ENCODE measurements around the gene SLC6A5.

SLC6A5 gene

DNA sequence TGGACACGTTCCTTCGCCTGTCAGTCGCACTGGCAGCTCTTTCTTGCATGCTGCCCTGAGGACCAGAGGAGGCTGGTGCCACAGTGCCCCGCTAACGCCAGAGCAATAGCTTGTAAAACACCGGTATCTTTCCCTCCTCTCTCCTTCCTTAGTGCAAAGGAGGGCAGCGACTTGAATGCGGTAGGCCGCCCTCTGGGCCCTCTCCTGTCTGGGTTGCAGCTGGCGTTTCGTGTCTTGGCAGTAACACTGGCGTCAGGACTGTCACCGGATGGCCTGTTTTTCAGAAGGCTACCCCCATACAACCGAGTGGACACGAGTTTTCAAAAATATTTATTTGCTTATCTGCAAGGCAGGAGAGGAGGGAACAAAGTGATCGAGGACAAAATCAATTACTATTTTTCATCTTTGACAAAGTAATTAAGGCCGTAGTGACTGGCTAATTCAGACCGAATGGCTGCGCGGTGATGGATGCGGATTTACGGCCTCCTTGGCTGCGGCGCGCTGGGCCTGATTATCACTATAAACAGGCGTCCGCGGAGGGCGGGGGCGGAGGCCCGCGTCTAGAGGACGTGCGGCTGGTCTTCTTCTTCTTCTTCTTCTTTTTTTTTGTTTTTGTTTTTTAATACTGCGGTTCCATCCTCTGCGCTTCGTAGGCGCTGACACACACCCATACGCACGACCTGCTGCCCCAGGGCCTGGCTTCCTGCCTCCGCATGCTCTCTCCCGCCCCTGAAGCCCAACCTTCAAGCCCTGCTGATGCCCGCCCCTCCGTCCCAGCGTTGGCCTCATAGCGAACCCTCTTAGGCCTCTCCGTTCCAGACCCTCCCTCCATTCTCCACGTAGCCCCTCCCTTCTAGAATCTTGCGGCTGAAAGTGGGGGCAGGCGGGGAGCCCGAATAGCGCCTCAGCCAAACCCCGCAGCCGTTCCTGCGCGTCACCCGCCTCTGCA, 2.9 kb upstream of the SLC6A5 start:
- DNase-seq (ENCODE audit: low read depth in 3 of 3): no peak

DNA sequence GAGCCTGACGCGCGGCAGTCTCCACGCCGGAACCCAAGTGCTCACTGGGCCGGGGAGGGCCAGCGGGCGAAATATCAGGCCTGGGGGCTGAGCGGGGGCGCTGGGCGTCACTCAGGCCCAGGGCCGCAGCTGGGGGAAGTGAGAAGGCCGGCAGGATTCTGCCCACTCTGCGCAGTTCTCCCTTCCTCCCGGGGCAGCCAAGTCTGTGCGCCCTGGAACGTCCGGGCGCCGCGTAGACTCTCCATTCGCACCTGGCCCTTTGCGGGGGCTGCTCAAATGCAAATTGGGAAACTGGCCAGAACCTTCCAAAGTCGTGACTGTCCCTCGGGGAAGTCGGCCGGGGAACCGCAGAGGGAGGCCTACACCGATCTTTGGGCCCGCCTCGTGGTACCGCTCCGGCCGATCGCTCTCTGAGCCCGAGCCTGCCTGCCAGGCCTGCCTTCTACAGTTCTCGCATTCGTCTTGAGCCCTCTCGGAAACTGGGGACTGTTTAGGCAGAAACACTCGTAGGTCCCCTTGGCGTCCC, 2.2 kb upstream of the SLC6A5 start:
- no peak for DNase-seq (ENCODE audit: low read depth in 3 of 3)

DNA sequence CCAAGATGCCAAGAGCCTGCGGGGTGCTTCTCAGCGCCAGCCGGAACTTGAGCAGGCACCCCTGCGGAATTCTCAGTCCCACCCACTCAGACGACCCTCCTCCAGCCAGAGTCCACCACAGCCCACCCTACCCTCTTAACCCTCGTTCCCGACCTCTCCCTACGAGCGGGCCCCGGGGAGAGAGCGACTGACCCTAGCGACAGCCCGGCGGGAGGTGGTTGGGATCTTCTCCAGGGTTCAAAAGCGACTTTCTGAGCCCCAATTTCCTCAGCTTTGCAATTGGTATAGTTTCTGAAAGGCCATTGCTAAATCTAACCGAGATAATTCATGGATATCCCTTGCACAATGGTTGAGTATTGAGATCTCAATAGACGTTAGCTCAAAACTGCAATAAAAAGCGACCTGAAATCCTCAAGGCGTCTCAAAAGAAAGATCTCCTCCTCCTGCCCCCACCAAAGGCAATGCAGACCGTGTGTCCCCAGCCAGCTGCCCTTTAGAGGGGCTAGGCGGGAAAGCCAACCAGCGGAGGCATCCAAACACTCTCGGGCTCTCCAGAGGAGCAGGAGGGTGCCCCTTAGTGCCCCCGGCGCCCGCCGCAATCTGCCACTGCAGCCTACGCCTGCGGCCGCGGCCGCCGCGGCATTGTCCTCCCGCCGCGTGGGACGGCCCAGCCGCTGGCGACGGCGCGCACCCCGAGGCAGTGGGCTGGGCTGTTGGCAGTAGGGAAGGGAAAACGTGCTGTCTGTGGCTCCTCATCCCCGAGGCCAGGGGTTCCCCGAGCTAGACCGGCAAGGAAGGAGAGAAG, 1.5 kb upstream of the SLC6A5 start:
- DNase-seq (ENCODE audit: low read depth in 3 of 3): no peak

DNA sequence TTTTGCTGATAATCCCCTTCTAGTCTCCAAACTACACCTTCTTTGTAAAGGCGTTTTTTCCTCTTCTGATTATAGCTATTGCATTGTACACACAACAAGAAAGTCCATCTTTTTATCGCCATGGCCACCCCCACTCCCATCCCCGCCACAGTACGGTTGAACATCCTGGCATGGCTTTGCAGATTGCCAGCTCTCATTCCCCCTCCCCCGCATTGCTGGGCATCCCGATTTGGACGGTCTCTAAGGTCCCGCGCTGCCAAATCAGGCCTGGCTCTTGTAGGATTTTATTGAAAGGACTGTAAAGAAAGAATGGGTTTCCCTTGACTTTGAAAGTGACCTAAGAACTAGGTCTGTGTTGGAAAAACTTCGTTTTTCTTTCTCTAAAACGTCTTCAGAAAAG, 916 bp upstream of the SLC6A5 start:
- DNase-seq (ENCODE audit: low read depth in 3 of 3): no peak

- DNase-seq (ENCODE audit: low read depth in 3 of 3): no peak
These were observed 575 bp downstream of the SLC6A5 start for GRCh38 chr11:20600020-20600346.

DNA sequence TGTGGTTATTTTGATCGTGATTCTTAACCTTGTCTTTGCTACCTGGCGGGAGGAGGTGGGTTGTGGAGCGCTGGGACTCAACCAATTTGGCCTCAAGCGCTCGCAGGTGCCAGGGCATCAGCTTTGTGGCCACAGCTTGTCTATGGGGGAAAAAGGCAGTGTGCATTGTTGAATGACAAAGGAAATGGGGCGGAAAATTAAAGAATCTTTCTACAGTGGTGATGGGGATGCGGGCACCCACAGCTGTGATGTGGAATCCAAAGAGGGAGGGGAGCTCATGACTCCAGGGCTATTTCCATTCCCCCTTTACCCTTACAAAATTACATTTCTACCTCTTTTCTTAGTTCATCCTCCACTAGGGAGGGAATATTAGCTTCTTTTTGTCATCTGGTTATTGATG, 1.1 kb downstream of the SLC6A5 start:
- no peak for DNase-seq (ENCODE audit: low read depth in 3 of 3)

GRCh38 chr11:20601221-20601914, 2.0 kb downstream of the SLC6A5 start:
- no peak for DNase-seq (ENCODE audit: low read depth in 3 of 3)

DNA sequence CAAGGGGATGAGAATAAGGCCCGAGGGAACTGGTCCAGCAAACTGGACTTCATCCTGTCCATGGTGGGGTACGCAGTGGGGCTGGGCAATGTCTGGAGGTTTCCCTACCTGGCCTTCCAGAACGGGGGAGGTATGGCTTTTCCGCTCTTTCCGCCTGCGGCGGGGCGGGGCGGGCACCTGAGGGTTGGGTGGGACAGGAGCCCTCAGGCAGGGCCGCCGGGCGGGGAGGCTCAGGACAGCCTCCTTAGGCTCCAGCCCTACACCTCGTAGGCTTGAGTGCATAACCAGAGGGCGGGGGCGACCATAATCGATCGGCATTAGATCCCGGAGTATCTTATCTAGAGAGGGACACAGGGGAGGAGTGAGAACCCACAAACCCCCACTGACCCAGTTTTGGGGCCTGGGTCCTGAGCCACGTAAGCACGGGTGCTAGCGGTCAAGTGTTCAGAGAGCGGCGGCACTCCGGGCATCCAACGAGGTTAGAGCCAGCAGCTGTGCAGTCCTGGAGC, 4.9 kb downstream of the SLC6A5 start:
- DNase-seq (ENCODE audit: low read depth in 3 of 3): no peak

DNA sequence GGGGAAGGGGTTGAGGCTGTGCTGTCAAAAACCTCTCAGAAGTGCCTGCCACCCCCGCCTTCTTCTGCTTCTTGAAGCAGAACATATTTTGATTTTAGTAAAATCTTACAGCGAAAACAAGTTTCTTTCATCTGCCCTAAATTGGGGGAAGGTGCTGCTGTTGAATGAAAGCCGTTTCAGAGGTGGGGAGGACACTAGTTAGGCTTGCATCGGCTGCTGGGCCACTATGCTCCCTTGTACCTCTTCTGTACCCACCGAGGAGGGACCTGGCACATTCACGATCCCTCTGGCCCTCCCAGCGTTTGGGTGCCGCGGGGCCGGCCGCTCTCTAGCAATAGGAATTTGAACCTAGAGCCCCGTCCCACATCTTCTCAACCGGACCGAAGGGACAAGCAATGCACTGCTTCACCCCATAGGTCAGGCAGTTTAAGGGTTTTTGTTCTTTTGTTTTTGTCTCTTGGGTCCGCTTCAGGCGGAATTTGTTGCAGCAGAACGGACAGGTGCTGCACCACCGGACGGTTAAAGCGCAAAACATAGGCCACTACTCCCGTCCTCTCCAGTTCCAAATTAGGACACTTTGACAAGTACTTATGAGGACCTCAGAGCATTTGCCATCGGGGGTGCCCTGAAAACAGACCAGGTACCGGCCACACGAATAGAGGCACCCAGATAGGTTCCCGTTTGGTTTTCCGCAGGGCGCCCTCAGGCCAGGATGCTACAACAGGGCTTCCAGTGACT, 5.6 kb downstream of the SLC6A5 start:
- no peak for DNase-seq (ENCODE audit: low read depth in 3 of 3)

- DNase-seq (ENCODE audit: low read depth in 3 of 3): no peak
These were observed 6.2 kb downstream of the SLC6A5 start for GRCh38 chr11:20605602-20606091.

DNA sequence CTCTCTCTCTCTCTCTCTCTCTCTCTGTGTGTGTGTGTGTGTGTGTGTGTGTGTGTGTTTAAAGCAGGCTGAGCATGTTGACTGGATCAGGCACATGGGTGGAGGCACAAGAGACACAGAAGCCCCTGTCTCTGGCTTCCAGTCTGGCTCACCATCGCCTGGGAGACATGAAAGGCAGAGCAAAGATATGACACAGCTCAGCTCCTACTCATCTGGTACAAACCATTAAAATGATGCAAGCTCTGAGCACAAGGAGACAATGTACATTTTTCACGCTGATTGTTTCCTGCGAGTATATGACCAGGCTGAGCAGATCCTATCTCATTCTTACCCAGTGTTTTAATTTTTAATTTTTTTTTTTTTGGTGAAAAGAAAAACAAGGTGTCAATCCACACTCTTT, 9.5 kb downstream of the SLC6A5 start:
- no peak for DNase-seq (ENCODE audit: low read depth in 3 of 3)

GRCh38 chr11:20609727-20610707, 10.6 kb downstream of the SLC6A5 start:
- peak; percentile 3 to 23 (median 11) for DNase-seq (ENCODE audit: low read depth in 3 of 3)

DNA sequence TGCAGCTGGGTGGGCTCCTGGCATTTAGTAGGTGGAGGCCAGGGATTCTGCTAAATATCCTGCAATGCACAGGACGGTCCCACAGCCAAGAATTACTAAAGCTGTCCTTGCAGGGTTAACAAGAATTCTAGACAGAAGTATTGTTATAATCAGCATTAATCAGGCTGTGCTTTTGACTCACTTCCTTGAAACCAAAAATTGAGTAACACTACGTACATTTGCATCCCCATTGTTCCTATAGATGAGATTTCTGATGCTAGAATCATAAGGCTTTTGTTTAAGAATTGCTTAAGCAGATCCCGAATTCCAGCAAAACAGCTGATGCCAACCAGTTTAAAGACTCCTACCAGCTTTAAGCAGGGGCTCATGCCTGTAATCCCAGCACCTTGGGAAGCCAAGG, 11.4 kb downstream of the SLC6A5 start:
- DNase-seq (ENCODE audit: low read depth in 3 of 3): no peak

DNA sequence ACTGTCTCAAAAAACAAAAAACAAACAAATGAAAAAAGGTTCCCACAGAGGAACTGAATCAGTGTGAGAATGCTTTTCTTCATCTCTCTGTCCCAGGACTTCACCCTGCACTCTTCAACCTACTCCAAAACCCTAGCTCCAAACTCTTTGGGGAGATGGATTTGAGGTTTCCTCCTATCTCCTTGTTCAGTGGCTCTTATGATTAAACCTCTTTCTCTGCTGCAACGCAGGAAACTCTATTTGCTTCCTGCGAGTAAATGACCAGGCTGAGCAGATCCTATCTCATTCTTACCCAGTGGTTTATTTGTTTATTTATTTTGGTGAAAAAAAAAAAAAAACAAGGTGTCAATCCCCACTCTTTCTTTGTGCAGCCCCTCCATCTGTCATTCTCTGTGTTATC, 12.0 kb downstream of the SLC6A5 start:
- no peak for DNase-seq (ENCODE audit: low read depth in 3 of 3)

DNA sequence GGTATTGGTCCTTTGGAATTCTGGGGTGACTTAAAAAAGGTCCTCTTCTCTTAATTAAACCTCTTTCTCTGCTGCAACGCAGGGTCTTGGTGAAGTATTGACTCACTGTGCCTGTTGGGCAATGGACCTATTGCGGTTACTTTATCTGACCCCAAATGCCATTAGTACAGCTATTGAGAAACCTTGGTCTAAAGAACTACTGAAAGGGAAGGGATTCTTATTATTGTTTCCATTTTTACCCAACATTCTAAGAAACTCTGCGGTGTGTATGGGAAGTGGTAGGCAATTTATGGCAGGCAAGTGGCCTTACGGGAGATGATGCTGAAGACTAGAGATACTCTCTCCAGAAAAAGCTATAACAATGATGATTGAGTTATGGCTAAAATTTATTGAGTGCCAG, 12.5 kb downstream of the SLC6A5 start:
- no peak for DNase-seq (ENCODE audit: low read depth in 3 of 3)

- no peak for DNase-seq (ENCODE audit: low read depth in 3 of 3)
These were observed 13.0 kb downstream of the SLC6A5 start for GRCh38 chr11:20612416-20612815.

DNA sequence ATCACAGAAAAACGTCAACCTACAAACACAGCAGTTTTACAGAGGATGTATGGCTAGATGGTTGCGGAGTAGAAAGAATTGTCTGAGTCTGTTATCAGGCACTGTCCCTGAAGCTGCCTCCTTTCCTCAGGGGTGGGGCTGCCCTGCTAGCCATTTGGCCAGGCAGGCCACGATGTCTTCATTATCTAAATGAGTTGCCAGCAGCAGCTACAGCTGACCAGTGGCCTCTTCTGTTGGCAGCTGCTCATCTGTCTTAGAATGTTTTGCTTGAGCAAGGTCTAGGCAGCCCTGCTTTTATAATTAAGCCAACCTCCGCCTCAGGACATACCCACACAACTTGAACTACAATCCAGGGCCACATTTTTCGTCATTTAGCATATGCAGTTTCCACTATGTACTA, 17.5 kb downstream of the SLC6A5 start:
- no peak for DNase-seq (ENCODE audit: low read depth in 3 of 3)

DNA sequence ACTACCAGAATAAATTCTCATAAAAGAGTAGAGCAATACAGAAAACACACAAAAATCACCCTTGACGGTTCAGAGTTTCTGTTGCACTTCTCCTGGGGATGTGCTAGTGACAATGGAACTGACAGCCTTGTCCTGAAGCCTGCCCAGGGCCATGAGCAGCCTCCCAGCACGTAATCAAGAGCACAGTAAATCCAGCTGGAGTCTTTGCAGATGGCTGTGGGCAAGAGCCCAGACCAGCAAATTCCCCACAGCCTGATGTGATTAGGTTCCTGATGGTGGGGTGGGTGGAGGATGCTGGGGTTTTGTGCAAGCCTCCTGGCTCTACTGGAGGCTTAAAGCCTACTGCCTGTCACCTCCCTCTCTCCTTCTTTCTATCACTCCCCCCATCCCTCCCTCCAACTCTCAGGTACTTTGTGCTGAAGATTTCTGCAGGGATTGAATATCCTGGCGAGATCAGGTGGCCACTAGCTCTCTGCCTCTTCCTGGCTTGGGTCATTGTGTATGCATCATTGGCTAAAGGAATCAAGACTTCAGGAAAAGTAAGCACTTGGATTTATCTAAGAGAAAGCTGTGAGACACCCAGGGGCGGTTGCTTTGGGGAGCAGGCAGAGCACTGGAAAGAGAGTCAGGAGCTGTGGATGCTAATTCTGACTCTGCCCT, 18.1 kb downstream of the SLC6A5 start:
- DNase-seq (ENCODE audit: low read depth in 3 of 3): no peak

GRCh38 chr11:20618083-20618482, 18.7 kb downstream of the SLC6A5 start:
- DNase-seq (ENCODE audit: low read depth in 3 of 3): no peak
